Erythroblast (primary cell): ENCODE measurements around the gene C1orf141.

Source experiments
- DNase-seq, 2 experiments: peaks; one replicate each; lab custom pipeline; 2025; lab: John Stamatoyannopoulos, UW
- GATA1 ChIP-seq: IDR thresholded peaks from 2 replicates; pipeline ENCODE4 v1.6.1; 2011; ENCODE audit warnings: low read depth, mild to moderate bottlenecking, control low read depth, low read length, moderate library complexity
- POLR2A ChIP-seq: IDR thresholded peaks from 2 replicates; pipeline ENCODE4 v1.6.1; 2011; ENCODE audit warnings: mild to moderate bottlenecking, low read length

The C1orf141 gene

DNA sequence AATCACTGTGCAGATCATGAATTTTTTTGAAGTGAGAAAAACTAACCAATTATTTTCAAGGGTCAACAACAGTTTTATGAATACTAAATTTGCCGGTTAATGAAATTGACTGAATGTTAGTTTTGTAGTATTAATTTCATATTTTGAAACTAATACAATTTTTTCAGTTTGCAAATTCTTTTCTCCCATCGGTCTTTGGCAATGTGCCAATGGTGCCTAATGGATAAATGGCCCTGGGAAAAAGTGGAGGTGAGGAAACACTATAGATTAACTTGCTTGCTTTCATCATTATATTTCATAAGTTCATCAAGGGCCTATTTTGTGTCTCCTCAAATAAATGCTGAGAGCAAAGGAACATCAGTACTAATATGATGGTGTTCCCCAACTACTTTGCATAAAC is 4.1 kb downstream of the C1orf141 start:
- TF ChIP-seq GATA1 (no peak), POLR2A (no peak)
- no peak for DNase-seq

DNA sequence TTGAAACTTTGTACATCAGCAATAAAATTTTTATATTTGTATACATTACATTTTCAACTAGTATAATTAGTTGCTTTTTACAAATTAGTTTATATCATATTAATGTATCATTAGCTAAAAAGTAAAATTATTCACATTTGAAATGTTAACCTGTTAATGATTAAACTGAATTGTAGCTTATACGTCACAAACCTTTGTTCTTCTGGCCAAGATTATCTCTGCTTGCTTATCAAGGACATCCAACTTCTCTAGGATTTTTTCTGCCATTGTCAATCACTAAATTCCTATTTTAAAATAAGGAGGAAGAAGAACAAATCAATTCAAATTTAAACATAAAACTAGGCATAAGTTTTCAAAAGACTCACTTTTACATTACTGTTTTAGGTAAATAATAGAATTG is 7.8 kb downstream of the C1orf141 start:
- TF ChIP-seq POLR2A = no peak
- no peak for TF ChIP-seq GATA1
- DNase-seq = no peak

DNA sequence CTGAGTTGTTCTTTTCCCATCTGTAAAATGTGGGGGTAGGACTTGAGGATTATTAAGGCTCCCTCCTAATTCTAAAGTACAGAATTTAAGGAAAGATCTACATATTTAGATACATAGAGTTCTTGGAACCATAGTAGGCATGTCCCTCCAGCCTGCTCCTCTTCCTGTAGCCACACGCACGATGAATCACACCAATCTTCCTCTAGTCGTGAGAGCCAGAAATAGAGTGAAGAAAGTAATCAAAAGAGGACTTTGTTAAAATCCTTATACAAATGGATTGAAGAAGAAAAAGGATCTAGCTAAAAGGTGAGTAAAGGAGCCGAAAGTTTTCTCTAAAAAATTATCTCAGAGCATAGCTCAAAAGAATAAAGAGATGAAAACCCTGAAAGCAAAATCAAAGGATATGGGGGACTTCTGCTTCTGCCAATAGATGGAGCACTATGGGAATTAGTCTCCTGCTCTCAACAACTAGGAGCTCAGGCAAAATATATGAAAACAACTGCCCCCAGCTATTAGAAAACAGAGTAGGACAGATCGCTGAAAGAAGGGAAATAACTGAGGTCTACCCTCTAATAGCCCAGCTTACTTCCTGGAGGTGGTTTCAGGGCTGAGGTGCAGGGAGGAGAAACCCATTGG is 8.5 kb downstream of the C1orf141 start:
- no peak for TF ChIP-seq POLR2A
- no peak for TF ChIP-seq GATA1
- DNase-seq = no peak

DNA sequence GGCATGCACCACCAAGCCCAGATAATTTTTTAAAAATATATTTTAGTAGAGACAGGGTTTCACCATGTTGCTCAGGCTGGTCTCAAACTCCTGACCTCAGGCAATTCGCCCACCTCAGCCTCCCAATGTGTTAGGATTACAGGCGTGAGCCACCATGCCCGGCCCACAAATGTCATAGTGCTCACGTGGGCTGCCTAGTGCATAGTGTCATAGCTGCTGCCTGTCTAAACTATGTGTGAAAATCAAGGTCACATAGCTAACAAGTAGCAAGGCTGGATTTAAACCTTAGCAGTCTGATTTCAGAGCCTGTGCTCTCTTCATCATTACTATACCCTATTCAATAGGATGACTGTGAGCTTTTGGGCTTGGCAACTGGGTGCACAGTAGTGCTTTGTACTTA is 10.3 kb downstream of the C1orf141 start:
- DNase-seq = no peak
- TF ChIP-seq GATA1 (no peak), POLR2A (no peak)

DNA sequence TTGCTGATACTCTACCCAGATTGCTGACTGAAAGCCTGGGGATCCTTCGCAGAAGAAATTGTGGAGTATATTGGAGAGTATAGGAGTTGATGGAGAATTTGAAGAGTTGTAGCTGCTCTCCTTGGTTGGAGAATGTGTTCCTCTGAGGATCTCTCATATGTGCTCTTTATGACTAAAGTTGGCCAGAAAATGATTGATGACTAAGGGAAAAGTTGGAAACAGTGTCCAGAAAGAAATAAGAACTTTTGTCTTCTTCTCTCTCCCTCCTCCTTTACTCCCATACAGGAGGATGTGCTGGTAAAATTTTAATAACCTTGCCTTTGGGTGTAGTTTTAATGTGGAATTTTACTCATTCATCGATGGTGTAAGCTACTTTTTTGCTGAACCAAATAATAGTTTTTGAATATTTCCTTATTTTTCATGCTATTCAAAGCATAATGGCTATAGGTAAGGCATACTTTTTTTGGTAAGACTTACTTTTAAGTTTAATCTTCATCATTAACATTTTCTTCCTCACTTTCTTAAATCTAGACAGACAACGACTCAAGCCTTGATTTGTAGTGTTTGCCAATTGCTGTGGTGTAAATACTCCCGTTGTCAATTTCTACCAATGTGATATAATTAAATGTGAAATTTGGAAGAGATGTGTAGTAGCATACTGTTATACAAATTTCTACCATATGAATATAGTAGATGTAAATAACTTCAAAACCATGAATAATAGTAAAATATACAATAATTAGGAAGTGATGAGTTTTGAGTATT is 13.7 kb downstream of the C1orf141 start:
- DNase-seq = no peak
- TF ChIP-seq POLR2A = no peak
- no peak for TF ChIP-seq GATA1

DNA sequence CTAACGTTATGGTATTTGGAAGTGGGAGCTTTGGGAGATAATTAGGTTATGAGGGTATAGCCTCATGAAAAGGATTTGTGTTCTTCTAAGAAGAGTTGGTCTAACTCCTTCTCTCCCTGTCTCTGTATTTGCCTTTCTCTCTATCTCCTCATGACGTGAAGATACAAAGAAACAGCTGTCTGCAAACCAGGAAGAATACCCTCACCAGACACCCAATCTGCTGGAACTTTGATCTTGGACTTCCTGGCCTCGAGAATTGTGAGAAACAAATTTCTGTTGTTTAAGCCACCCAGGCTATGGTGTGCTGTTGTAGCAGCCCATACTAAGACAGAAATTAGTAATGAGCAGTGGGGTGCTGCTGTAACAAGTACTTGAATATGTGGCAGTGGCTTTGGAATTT is 16.1 kb downstream of the C1orf141 start:
- TF ChIP-seq GATA1 (no peak), POLR2A (no peak)
- no peak for DNase-seq

DNA sequence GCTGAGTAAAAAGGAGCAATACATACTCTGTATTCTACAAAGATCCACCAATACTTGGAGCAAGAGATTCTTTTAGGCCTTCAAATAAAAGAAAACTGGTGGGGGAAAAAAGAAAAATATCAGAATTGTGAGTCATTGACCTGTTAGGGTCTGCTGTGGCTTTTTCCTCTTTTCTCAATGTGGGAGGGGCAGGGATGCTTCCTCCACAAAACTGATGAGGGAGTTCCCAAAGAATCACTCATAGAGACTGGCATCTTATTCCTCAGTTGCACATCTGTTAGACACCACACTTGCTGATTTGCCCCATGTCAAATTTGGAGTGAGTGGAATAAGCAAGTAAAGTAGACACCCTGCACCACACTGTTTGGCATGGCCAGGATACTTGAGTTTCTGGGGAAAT is 16.6 kb downstream of the C1orf141 start:
- TF ChIP-seq POLR2A (no peak), GATA1 (no peak)
- DNase-seq = no peak

DNA sequence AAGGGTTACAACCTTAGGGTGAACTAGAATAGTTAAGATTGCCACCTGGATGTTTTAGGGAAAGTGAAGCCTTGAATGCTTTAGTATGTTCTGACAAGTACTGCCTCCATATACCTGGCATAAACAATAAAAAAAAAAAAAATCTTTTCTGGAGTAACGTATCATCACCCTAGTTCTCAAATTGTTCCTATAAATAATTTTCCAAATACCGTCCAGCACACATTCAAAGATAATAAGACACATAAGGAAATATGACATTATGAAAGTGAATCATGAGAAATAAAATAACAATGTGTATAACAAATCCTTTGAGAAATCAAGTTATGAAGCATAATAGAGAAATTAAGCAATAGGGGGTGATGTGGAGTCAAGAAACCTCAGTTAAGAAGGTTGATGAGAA is 20.6 kb downstream of the C1orf141 start:
- no peak for TF ChIP-seq GATA1
- DNase-seq = no peak

DNA sequence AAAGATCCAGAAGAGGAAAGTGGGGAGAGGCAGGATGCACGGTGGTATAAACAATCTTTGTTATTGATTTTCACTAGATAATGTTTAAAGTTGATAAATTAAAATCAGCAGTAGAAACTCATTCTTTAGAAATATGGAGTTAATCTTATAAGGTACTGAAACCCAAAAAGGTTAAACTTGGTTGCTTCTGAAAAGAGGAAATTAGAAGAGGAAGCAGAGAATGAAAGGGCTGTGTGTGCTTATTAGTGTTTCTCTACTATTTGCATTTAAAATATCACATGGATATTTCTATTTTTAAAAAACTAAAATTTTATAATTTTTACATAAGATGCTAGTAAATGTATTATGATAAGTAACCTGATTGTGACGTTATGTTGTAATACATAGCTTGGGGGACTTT is 24.4 kb downstream of the C1orf141 start:
- no peak for DNase-seq
- TF ChIP-seq GATA1 (no peak), POLR2A (no peak)

DNA sequence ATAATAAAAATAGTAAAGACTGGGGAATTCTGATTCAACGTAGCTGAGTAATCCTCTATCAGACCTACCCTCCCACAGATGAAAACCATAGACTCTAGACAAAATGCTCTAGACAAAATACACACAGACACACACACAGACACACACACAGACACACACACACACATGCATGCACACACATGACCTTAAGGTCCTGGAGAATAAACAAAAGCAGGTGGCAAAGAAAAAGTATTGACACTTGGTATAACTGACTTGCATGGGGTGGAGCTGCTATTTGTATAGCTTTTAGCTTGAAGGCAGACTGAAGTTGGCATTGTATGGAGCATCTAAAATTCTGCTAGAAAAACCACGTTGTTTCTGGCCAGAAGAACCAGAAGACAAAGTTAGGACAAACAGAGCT is 29.3 kb downstream of the C1orf141 start:
- DNase-seq = no peak
- TF ChIP-seq POLR2A (no peak), GATA1 (no peak)

DNA sequence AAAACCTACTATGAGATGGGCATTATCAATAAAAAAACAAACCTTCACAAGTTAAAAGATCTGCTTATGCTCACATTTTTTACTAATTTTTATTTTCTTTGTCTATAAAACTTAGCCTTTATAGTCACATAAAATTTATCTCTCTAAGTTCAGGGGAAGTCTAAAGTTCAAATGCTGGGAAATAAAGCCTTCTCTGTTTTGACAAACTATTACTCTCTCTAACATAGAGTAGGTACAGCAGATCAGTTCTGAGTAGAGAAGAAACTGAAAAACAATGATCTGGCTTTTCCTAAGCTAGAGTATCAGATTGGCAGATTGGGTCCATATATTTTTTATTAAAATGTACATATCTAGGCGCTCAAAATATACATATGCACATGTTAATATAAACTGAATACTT is 31.2 kb downstream of the C1orf141 start:
- DNase-seq = no peak
- TF ChIP-seq POLR2A = no peak
- no peak for TF ChIP-seq GATA1

DNA sequence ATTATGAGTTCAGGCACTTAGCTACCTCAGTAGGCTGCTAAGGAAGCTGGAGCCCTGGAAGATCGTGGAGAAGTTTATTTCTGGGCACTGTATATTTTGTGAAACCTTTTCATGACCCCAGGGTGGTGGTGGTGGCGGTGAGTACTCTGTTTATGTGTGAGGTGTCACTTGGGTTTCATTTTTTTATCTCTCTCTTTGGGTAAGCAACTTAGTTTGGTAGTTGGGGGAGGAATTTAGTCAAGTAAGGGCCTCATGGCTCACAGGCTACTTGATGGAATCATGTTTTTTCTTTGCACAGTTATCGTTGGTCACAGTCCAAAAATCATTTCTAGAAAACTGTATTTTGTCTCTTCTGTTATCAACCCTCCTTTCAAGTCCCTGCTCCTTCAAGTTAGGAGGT is 33.9 kb downstream of the C1orf141 start:
- TF ChIP-seq POLR2A (no peak), GATA1 (no peak)
- no peak for DNase-seq

DNA sequence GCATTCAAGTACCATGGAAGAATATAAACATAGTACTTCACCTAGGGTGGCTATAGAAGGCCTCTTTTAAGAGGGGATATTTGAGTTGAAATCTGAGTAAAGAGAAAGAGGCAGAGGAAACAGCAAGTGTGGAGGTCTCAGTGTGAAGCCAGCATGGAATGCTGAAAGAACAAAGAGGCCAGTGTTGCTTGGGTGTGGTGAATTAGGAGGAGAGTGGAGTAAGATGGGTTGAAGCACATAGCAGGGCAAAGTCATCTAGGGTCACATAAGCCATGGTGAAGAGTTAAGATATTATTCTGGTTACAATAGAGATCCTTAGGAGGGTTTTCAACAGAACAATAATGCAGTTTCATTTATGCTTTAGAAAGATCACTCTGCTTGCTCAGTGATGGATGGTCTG is 37.5 kb downstream of the C1orf141 start:
- no peak for TF ChIP-seq POLR2A
- TF ChIP-seq GATA1 = no peak

DNA sequence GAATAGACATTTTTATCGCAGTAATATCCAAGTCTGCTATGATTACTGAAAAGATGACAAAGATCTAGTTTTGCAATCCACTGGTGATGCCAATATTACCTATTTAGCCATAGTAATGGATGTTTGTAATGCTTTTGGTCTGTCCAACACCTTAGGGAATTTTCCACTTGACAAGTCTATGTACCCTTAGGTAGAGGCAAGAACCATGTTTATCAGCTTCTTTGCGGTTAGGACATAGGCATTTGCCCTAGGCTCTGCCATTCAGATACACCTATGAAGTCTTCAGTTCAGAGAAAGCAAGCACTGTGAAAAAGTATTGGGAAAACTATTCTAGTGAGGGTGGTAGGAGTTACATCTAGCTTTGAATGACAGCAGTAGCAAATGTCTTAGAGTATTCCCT is 40.6 kb downstream of the C1orf141 start:
- TF ChIP-seq GATA1 (no peak), POLR2A (no peak)
- no peak for DNase-seq

More for the DNA sequence above, 37.5 kb downstream of the C1orf141 start:
- no peak for DNase-seq
